CD14-positive monocyte (primary cell): ENCODE results near the gene SSMEM1. TPM values are rescaled to one million over a fixed set of nuclear protein-coding genes. Genes with fewer than 3 reads are reported as not detected.
"Not testable (repeated sequence)": the region's sequence is repeated elsewhere in the genome, so short reads cannot be mapped to it uniquely, and the experiment has no call there.

ENCODE experiments used
- DNase-seq, 3 donors: peaks; one replicate each; pipeline ENCODE4 v3.0.0-alpha.2; 2011 to 2022
- H2AFZ ChIP-seq: 2 replicates; pipeline ENCODE4 v1.6.0; 2012; ENCODE audit warnings: mild to moderate bottlenecking, low read depth, low read length, inconsistent platforms; ENCODE audit not compliant: insufficient read depth, poor library complexity, severe bottlenecking
- H3K27ac ChIP-seq, 2 donors: 1 replicate in 1 of 2; 2 replicates in 1 of 2; pipeline ENCODE4 v1.5.1; 2012 to 2013; ENCODE audit warnings: low read length in 2 of 2, control low read depth in 1 of 2, inconsistent platforms in 1 of 2, low read depth in 1 of 2, mild to moderate bottlenecking in 1 of 2
- H3K27me3 ChIP-seq, 2 donors: one replicate each; pipeline versions ENCODE4 v1.6.0 to v1.6.1; 2011 to 2013; ENCODE audit warnings: low read length in 2 of 2; ENCODE audit not compliant: control insufficient read depth in 2 of 2, insufficient read depth in 2 of 2
- H3K36me3 ChIP-seq, 2 donors: replicated peaks in 1 of 2; 1 replicate in 1 of 2; 2 replicates in 1 of 2; pipeline versions ENCODE4 v1.5.1 to v1.6.1; 2012 to 2013; ENCODE audit warnings: low read length in 2 of 2, control low read depth in 1 of 2, inconsistent platforms in 1 of 2, mild to moderate bottlenecking in 1 of 2; ENCODE audit not compliant: insufficient read depth in 2 of 2, control insufficient read depth in 1 of 2
- H3K4me1 ChIP-seq, 2 donors: 1 replicate in 1 of 2; 2 replicates in 1 of 2; pipeline versions ENCODE4 v1.5.1 to v1.6.1; 2012 to 2013; ENCODE audit warnings: low read length in 2 of 2, control low read depth in 1 of 2, inconsistent platforms in 1 of 2, mild to moderate bottlenecking in 1 of 2, moderate library complexity in 1 of 2; ENCODE audit not compliant: insufficient read depth in 2 of 2, control insufficient read depth in 1 of 2
- H3K4me2 ChIP-seq: replicated peaks from 2 replicates; pipeline ENCODE3; 2012; ENCODE audit warnings: low read length, moderate library complexity, mild to moderate bottlenecking; ENCODE audit not compliant: poor library complexity, severe bottlenecking; ENCODE audit errors: extremely low read depth
- H3K4me3 ChIP-seq, 3 experiments: fragments of 200-600 bp in 1 of 3; sonication (generic) in 1 of 3; replicated peaks in 1 of 3; 1 replicate in 2 of 3; 2 replicates in 1 of 3; pipeline ENCODE4 v1.5.1; 2011 to 2013; ENCODE audit warnings: low read length in 3 of 3, mild to moderate bottlenecking in 3 of 3, control low read depth in 2 of 3, low read depth in 2 of 3, inconsistent platforms in 1 of 3, moderate library complexity in 1 of 3
- H3K79me2 ChIP-seq: 2 replicates; pipeline ENCODE4 v1.6.0; 2012; ENCODE audit warnings: mild to moderate bottlenecking, control low read depth, inconsistent platforms, low read length, moderate library complexity; ENCODE audit not compliant: insufficient read depth
- H3K9ac ChIP-seq: 2 replicates; pipeline ENCODE4 v1.6.0; 2017; ENCODE audit warnings: low read length, mild to moderate bottlenecking; ENCODE audit not compliant: insufficient read depth, poor library complexity, severe bottlenecking
- H3K9me3 ChIP-seq, 2 donors: replicated peaks in 1 of 2; 1 replicate in 1 of 2; 2 replicates in 1 of 2; pipeline versions ENCODE4 v1.5.1 to v1.6.1; 2012 to 2013; ENCODE audit warnings: low read length in 2 of 2, control low read depth in 1 of 2; ENCODE audit not compliant: control insufficient read depth in 1 of 2, insufficient read depth in 1 of 2
- H4K20me1 ChIP-seq: 2 replicates; pipeline ENCODE4 v1.6.0; 2012; ENCODE audit warnings: mild to moderate bottlenecking, low read length, control low read depth, moderate library complexity; ENCODE audit not compliant: insufficient read depth
- H3K27ac Mint-ChIP-seq, 7 donors: one replicate each; pipeline ENCODE4 v1.8.0; 2020; ENCODE audit warnings: mild to moderate bottlenecking in 7 of 7, mixed read lengths in 7 of 7, moderate library complexity in 6 of 7, inconsistent platforms in 2 of 7
- H3K27me3 Mint-ChIP-seq, 3 donors: one replicate each; pipeline ENCODE4 v1.8.0; 2021 to 2022; ENCODE audit warnings: low read depth in 3 of 3, mild to moderate bottlenecking in 3 of 3, mixed read lengths in 3 of 3, moderate library complexity in 3 of 3, inconsistent platforms in 1 of 3
- H3K36me3 Mint-ChIP-seq, 2 donors: one replicate each; pipeline ENCODE4 v1.8.0; 2020; ENCODE audit warnings: mixed read lengths in 2 of 2, inconsistent platforms in 1 of 2, mild to moderate bottlenecking in 1 of 2
- H3K4me1 Mint-ChIP-seq: one replicate; pipeline ENCODE4 v1.8.0; 2020; ENCODE audit warnings: mild to moderate bottlenecking, mixed read lengths
- H3K4me3 Mint-ChIP-seq, 2 donors: one replicate each; pipeline ENCODE4 v1.8.0; 2020; ENCODE audit warnings: mild to moderate bottlenecking in 2 of 2, mixed read lengths in 2 of 2, moderate library complexity in 1 of 2
- H3K9me3 Mint-ChIP-seq, 7 donors: one replicate each; pipeline ENCODE4 v1.8.0; 2020 to 2022; ENCODE audit warnings: mixed read lengths in 7 of 7, mild to moderate bottlenecking in 6 of 7, moderate library complexity in 6 of 7, inconsistent platforms in 2 of 7
- CTCF ChIP-seq: fragments of 200-600 bp; IDR thresholded peaks from one replicate; pipeline ENCODE4 v1.8.0; 2022; ENCODE audit warnings: antibody characterized with exemption, mild to moderate bottlenecking
- WGBS: methylation state at CpG from one replicate; pipeline ENCODE4 v1.1.5; 2013; ENCODE audit warnings: missing lambda C conversion rate; ENCODE audit not compliant: insufficient coverage; 5-methylcytosine and 5-hydroxymethylcytosine counted together
- intact Hi-C, 2 donors: fragments of 100-400 bp; cut with micrococcal nuclease; formaldehyde crosslinking; loops; one replicate each; pipeline versions ENCODE4 v1.15.0 to v1.15.1; 2023
- polyA plus RNA-seq, 3 donors: library from polyadenylated mRNA; depleted of rRNA in 1 of 3; unstranded in 2 of 3; stranded (reverse) in 1 of 3; fragments of 300-500 nt in 2 of 3; fragments of >200 nt in 1 of 3; fragmentation: Illumina TruSeq in 2 of 3; gene quantifications; 1 replicate in 2 of 3; 2 replicates in 1 of 3; pipeline ENCODE4 v1.2.3, GENCODE V29; 2012 to 2021

SSMEM1 gene
- polyA plus RNA-seq, 3 donors = not detected

DNA sequence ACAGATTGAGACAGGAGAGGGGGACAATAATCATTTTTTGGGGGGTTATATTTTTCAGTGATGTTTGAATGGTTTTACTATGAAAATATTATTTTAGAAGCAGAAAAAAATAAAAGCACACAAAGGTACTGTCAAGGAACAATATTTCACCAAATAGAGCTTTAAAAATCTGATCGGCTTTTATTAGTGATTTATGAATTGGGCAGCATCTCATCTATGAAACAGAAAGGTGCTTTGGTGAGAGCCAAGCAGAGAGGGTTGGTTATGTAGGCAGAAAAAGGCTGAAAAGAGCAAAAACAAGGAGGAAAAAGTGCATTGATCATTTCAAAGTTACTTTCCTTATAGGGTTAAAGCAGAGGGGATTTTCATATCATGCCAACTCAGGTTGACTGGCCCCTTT lies 32.6 kb downstream of the SSMEM1 start:
- Histone ChIP-seq H3K9me3 (no peaks in the 10 kb centered on the region), H2AFZ (no peak overlapping the region), H4K20me1 (no peaks in the 10 kb centered on the region), H3K36me3 (no peaks in the 10 kb centered on the region), H3K27me3 (no peaks in the 10 kb centered on the region), H3K4me3 (no peak overlapping the region), H3K79me2 (no peaks in the 10 kb centered on the region), H3K9ac (no peak overlapping the region), H3K4me1 (no peaks in the 10 kb centered on the region), H3K27ac (no peak overlapping the region), H3K4me2 (no peak overlapping the region)
- intact Hi-C loops = loop anchor here in 1 of 2 donors (10.0 kb wide), 1 partner anchor 515 kb away; no protein-coding TSS in a partner anchor
- H3K36me3 Mint-ChIP-seq = no peaks in the 10 kb centered on the region
- no peak for DNase-seq
- H3K27me3 Mint-ChIP-seq = peaks cover 0 to 2% (median 0%) of the 10 kb centered on the region in 3 donors
- no peaks in the 10 kb centered on the region for H3K9me3 Mint-ChIP-seq
- H3K4me1 Mint-ChIP-seq = peaks cover 16% of the 10 kb centered on the region
- H3K27ac Mint-ChIP-seq = no peak overlapping the region
- TF ChIP-seq CTCF = no peak
- H3K4me3 Mint-ChIP-seq = no peak overlapping the region
- WGBS = no CpG with 5 or more reads among the region's 1 CpG

DNA sequence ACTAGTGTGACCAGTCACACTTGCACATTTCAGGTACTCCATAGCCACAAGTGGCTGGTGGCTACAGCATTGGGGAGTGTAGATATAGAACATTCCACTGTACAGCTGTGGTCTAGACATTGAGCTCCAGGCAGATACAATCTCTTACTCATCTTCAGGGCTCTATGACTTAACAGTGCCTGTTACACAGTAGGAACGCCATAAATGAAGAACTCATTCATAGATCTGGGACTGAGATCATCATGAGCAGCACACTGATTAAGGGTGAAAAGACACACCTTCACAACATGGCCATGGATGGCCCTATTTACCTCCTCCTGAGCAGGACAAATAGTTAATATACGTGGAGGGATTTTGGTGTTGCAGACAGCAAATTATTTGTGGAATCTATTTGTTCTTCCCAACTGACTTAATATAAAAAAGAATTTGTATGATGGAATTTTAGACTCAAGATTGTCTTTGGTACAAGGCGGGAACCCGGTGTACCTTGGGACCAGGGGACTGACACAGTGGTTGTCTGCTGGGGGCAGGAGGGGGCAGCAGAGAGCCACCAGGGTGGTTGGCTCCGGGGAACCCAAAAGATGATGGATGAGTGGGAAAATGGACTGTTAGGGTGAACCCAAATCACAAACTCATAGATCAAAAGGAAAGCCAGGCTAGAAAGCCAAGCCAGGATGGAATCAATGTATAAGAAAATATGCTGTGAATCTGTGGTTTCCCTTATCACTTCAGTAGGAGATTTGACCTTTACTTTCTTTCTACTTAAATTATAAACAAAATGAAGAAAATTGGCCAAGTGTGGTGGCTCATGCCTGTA lies 34.7 kb downstream of the SSMEM1 start:
- intact Hi-C loops = loop anchor here in 1 of 2 donors (10.0 kb wide), 1 partner anchor 512 kb away; no protein-coding TSS in a partner anchor
- Histone ChIP-seq H3K9me3 (no peaks in the 10 kb centered on the region), H3K4me1 (no peaks in the 10 kb centered on the region), H3K9ac (no peak overlapping the region), H2AFZ (no peak overlapping the region), H3K27me3 (no peaks in the 10 kb centered on the region), H3K27ac (no peak overlapping the region), H3K4me3 (no peak overlapping the region), H3K4me2 (no peak overlapping the region), H3K36me3 (no peaks in the 10 kb centered on the region), H4K20me1 (no peaks in the 10 kb centered on the region), H3K79me2 (no peaks in the 10 kb centered on the region)
- peak; percentile 8 to 33 (median 10) for DNase-seq
- peak; percentile 85 for TF ChIP-seq CTCF
- H3K36me3 Mint-ChIP-seq = no peaks in the 10 kb centered on the region
- WGBS = 40% methylated on average over 2 of the region's 5 CpGs
- H3K27me3 Mint-ChIP-seq = peaks cover 0 to 3% (median 1%) of the 10 kb centered on the region in 3 donors
- peaks cover 16% of the 10 kb centered on the region for H3K4me1 Mint-ChIP-seq
- H3K4me3 Mint-ChIP-seq = peak overlapping the region in 1 of 2 donors; percentile 34
- peak overlapping the region in 1 of 7 donors; percentile 41 for H3K27ac Mint-ChIP-seq
- H3K9me3 Mint-ChIP-seq = peaks cover 0 to 7% (median 1%) of the 10 kb centered on the region in 7 donors

DNA sequence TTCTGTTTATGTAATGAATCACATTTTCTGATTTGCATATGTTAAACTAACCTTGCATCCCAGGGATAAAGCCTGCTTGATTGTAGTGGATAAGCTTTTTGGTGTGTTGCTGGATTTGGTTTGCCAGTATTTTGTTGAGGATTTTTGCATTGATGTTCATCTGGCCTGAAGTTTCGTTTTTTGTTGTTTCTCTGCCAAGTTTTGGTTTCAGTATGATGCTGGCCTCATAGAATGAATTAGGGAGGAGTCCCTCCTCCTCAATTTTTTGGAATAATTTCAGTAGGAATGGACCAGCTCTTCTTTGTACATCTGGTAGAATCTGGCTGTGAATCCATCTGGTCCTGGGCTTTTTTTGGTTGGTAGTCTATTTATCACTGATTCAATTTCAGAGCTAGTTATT lies 35.8 kb downstream of the SSMEM1 start:
- H3K4me3 ChIP-seq, H3K9ac ChIP-seq, H3K27ac Mint-ChIP-seq, H4K20me1 ChIP-seq, H3K27me3 Mint-ChIP-seq, H3K27me3 ChIP-seq, H3K9me3 Mint-ChIP-seq, H2AFZ ChIP-seq, H3K79me2 ChIP-seq, H3K4me3 Mint-ChIP-seq, H3K36me3 Mint-ChIP-seq, DNase-seq, H3K4me1 ChIP-seq, H3K27ac ChIP-seq, H3K9me3 ChIP-seq, H3K4me2 ChIP-seq, H3K36me3 ChIP-seq: not testable (repeated sequence)
- peaks cover 16% of the 10 kb centered on the region for H3K4me1 Mint-ChIP-seq
- intact Hi-C loops = loop anchor here in 1 of 2 donors (10.0 kb wide), 1 partner anchor 511 kb away; no protein-coding TSS in a partner anchor
- 22% methylated on average over 1 of the region's 1 CpG for WGBS
